Vagina (tissue), 2 donors: ENCODE measurements around the gene RIC8B. TPM values are rescaled to one million over a fixed set of nuclear protein-coding genes. Genes with fewer than 3 reads are reported as not detected.

Experiments
- DNase-seq, 2 donors: peaks; one replicate each; pipeline ENCODE4 v3.0.0-alpha.2; 2017; ENCODE audit errors: extremely low spot score in 2 of 2
- H3K27ac ChIP-seq: fragments of 200-600 bp; sonication (generic); one replicate; pipeline ENCODE4 v1.5.1; 2019
- H3K27me3 ChIP-seq: fragments of 200-600 bp; sonication (generic); one replicate; pipeline ENCODE4 v1.5.1; 2019
- H3K36me3 ChIP-seq, 2 donors: fragments of 200-600 bp; sonication (generic); one replicate each; pipeline ENCODE4 v1.5.1; 2017 to 2019
- H3K4me1 ChIP-seq: fragments of 200-600 bp; sonication (generic); one replicate; pipeline ENCODE4 v1.5.1; 2019
- H3K4me3 ChIP-seq, 2 donors: fragments of 200-600 bp; sonication (generic); 1 replicate in 1 of 2; 2 replicates in 1 of 2; pipeline ENCODE4 v1.5.1; 2016 to 2019
- H3K9me3 ChIP-seq: fragments of 200-600 bp; sonication (generic); one replicate; pipeline ENCODE4 v1.5.1; 2019
- CTCF ChIP-seq, 3 experiments: fragments of 450-650 bp in 2 of 3; fragments of 200-600 bp in 1 of 3; sonication (generic) in 1 of 3; IDR thresholded peaks; one replicate each; pipeline ENCODE4 v1.5.1; 2017 to 2019; ENCODE audit warnings: antibody characterized with exemption in 3 of 3, mild to moderate bottlenecking in 2 of 3, moderate library complexity in 2 of 3
- POLR2A ChIP-seq, 2 donors: fragments of 450-650 bp; IDR thresholded peaks; one replicate each; pipeline ENCODE4 v1.6.1; 2017; ENCODE audit warnings: antibody characterized with exemption in 2 of 2, mild to moderate bottlenecking in 2 of 2, moderate library complexity in 2 of 2
- POLR2AphosphoS5 ChIP-seq, 2 donors: sonication (generic); formaldehyde crosslinking; IDR thresholded peaks; one replicate each; pipeline ENCODE4 v1.9.0; 2017; ENCODE audit warnings: antibody characterized with exemption in 2 of 2, mild to moderate bottlenecking in 2 of 2, low read depth in 1 of 2; ENCODE audit not compliant: insufficient read depth in 1 of 2
- intact Hi-C: fragments of 100-400 bp; cut with DNase I; formaldehyde crosslinking; loops from one replicate; pipeline ENCODE4 v1.15.1; 2023
- total RNA-seq: library from RNA; depleted of rRNA; stranded (reverse); fragments of >200 nt; gene quantifications from one replicate; pipeline ENCODE4 v1.2.3, GENCODE V29; 2016

RIC8B gene
- total RNA-seq, 1 donor from 2014 or later = 11.8 TPM

GRCh38 chr12:106740818-106741217, 33.7 kb upstream of the RIC8B start:
- H3K4me3 ChIP-seq = no peak overlapping the region
- H3K27ac ChIP-seq = no peak overlapping the region
- TF ChIP-seq POLR2AphosphoS5 (IDR thresholded peaks at IDR 0.05; ENCODE audit: insufficient read depth in 1 of 2, low read depth in 1 of 2) (no peak), POLR2A (IDR thresholded peaks at IDR 0.05) (no peak), CTCF (IDR thresholded peaks at IDR 0.05) (no peak)
- intact Hi-C loops = no loop called here
- H3K9me3 ChIP-seq = no peaks in the 10 kb centered on the region
- H3K36me3 ChIP-seq = no peaks in the 10 kb centered on the region
- no peak for DNase-seq
- H3K27me3 ChIP-seq = no peaks in the 10 kb centered on the region
- no peaks in the 10 kb centered on the region for H3K4me1 ChIP-seq

- TF ChIP-seq CTCF (IDR thresholded peaks at IDR 0.05) (no peak), POLR2AphosphoS5 (IDR thresholded peaks at IDR 0.05; ENCODE audit: insufficient read depth in 1 of 2, low read depth in 1 of 2) (no peak), POLR2A (IDR thresholded peaks at IDR 0.05) (no peak)
- Histone ChIP-seq H3K9me3 (no peaks in the 10 kb centered on the region), H3K27me3 (no peaks in the 10 kb centered on the region), H3K36me3 (no peaks in the 10 kb centered on the region), H3K4me3 (no peak overlapping the region), H3K4me1 (no peaks in the 10 kb centered on the region), H3K27ac (no peak overlapping the region)
- no peak for DNase-seq
- intact Hi-C loops = no loop called here
Measured at GRCh38 chr12:106741247-106741646, 33.2 kb upstream of the RIC8B start.

GRCh38 chr12:106743270-106743988, 31.1 kb upstream of the RIC8B start:
- Histone ChIP-seq H3K4me1 (no peaks in the 10 kb centered on the region), H3K36me3 (no peaks in the 10 kb centered on the region), H3K27me3 (no peaks in the 10 kb centered on the region), H3K4me3 (no peak overlapping the region), H3K27ac (no peak overlapping the region), H3K9me3 (no peaks in the 10 kb centered on the region)
- intact Hi-C loops = no loop called here
- TF ChIP-seq POLR2A (IDR thresholded peaks at IDR 0.05) (no peak), POLR2AphosphoS5 (IDR thresholded peaks at IDR 0.05; ENCODE audit: insufficient read depth in 1 of 2, low read depth in 1 of 2) (no peak), CTCF (IDR thresholded peaks at IDR 0.05) (no peak)
- DNase-seq = no peak

GRCh38 chr12:106744600-106744999, 29.9 kb upstream of the RIC8B start:
- TF ChIP-seq POLR2AphosphoS5 (IDR thresholded peaks at IDR 0.05; ENCODE audit: insufficient read depth in 1 of 2, low read depth in 1 of 2) (no peak), POLR2A (IDR thresholded peaks at IDR 0.05) (no peak), CTCF (IDR thresholded peaks at IDR 0.05) (no peak)
- no peak for DNase-seq
- Histone ChIP-seq H3K36me3 (no peaks in the 10 kb centered on the region), H3K4me3 (no peak overlapping the region), H3K4me1 (no peaks in the 10 kb centered on the region), H3K9me3 (no peaks in the 10 kb centered on the region), H3K27me3 (no peaks in the 10 kb centered on the region), H3K27ac (no peak overlapping the region)
- intact Hi-C loops = no loop called here

- no peaks in the 10 kb centered on the region for H3K4me1 ChIP-seq
- DNase-seq = no peak
- no peaks in the 10 kb centered on the region for H3K9me3 ChIP-seq
- no peak for TF ChIP-seq POLR2A (IDR thresholded peaks at IDR 0.05)
- TF ChIP-seq POLR2AphosphoS5 (IDR thresholded peaks at IDR 0.05; ENCODE audit: insufficient read depth in 1 of 2, low read depth in 1 of 2) = no peak
- no peak overlapping the region for H3K4me3 ChIP-seq
- intact Hi-C loops = no loop called here
- no peaks in the 10 kb centered on the region for H3K27me3 ChIP-seq
- no peak overlapping the region for H3K27ac ChIP-seq
- no peaks in the 10 kb centered on the region for H3K36me3 ChIP-seq
Measured at GRCh38 chr12:106745181-106745745, 29.2 kb upstream of the RIC8B start.
